Measurements from ENCODE around the gene CDH4. TPM values are rescaled to one million over a fixed set of nuclear protein-coding genes. Genes with fewer than 3 reads are reported as not detected.

Gene CDH4
- total RNA-seq, 2 donors from 2014 or later: 0.05 to 2.2 TPM

- no peaks in the 10 kb centered on the region for H3K36me3 ChIP-seq
- H3K4me1 ChIP-seq (replicated peaks): no peaks in the 10 kb centered on the region
- no peak for TF ChIP-seq POLR2AphosphoS5 (IDR thresholded peaks at IDR 0.05)
- no peak overlapping the region for H3K27ac ChIP-seq
- H3K4me3 ChIP-seq: no peak overlapping the region
- 95% methylated on average over 18 of the region's 18 CpGs for WGBS
- no peaks in the 10 kb centered on the region for H3K9me3 ChIP-seq
- DNase-seq (ENCODE audit: low spot score): no peak
- intact Hi-C loops (cut with DNase I): no loop called here
- H3K27me3 ChIP-seq (replicated peaks; ENCODE audit: insufficient read depth): no peaks in the 10 kb centered on the region
Observed at GRCh38 chr20:61988665-61989064, 736.6 kb downstream of the CDH4 start.

DNA sequence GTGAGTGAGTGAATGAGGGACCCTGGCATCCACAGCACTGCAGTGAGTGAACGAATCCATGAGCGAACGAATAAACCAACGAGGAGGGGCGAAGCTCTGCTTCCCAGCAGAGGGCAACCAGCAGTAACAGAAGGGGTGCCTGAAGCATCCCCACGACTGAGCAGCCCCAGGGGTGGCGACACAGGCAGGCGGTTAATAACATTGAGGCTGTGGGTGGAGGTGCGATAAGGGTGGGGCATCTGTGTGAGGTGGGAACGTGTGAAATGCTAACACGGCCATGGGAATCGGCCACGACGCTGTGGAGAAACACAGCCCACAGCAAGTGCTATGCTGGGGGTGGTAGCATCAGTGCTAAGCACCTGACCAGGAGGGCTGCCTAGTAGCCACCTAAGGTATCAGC is 737.7 kb downstream of the CDH4 start:
- intact Hi-C loops (cut with DNase I): no loop called here
- Histone ChIP-seq H3K4me3 (no peak overlapping the region), H3K27ac (no peak overlapping the region), H3K9me3 (no peaks in the 10 kb centered on the region), H3K27me3 (replicated peaks; ENCODE audit: insufficient read depth) (no peaks in the 10 kb centered on the region), H3K4me1 (replicated peaks) (no peaks in the 10 kb centered on the region), H3K36me3 (no peaks in the 10 kb centered on the region)
- TF ChIP-seq POLR2A (IDR thresholded peaks at IDR 0.05) (no peak), POLR2AphosphoS5 (IDR thresholded peaks at IDR 0.05) (no peak)
- TF ChIP-seq, protein P1, sequence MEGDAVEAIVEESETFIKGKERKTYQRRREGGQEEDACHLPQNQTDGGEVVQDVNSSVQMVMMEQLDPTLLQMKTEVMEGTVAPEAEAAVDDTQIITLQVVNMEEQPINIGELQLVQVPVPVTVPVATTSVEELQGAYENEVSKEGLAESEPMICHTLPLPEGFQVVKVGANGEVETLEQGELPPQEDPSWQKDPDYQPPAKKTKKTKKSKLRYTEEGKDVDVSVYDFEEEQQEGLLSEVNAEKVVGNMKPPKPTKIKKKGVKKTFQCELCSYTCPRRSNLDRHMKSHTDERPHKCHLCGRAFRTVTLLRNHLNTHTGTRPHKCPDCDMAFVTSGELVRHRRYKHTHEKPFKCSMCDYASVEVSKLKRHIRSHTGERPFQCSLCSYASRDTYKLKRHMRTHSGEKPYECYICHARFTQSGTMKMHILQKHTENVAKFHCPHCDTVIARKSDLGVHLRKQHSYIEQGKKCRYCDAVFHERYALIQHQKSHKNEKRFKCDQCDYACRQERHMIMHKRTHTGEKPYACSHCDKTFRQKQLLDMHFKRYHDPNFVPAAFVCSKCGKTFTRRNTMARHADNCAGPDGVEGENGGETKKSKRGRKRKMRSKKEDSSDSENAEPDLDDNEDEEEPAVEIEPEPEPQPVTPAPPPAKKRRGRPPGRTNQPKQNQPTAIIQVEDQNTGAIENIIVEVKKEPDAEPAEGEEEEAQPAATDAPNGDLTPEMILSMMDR (IDR thresholded peaks at IDR 0.05): no peak
- 84% methylated on average over 14 of the region's 14 CpGs for WGBS
- DNase-seq (ENCODE audit: low spot score): no peak

MicroRNAs encoded within 50 kb of the gene (microRNA counts, 767-probe panel; counts per million panel counts)
- microRNA hsa-miR-1257: 1,799 to 2,273 counts per million in 2 donors

Small RNAs within 50 kb of the gene (microRNA-seq; reads per million reads assigned to microRNA genes)
- gene MIR1257: not detected

Data from prostate gland (tissue), 2 donors.